Activated naive CD4-positive, alpha-beta T cell treated with anti-CD3 and anti-CD28 coated beads, Interleukin-2, amount 50 U/mL, for 72 hours (primary cell): ENCODE results near the gene FAU. TPM values are rescaled to one million over a fixed set of nuclear protein-coding genes. Genes with fewer than 3 reads are reported as not detected.

Source experiments
- ATAC-seq, 2 donors: fragments of 150-1000 bp; cut with Tn5 transposase; 2 replicates each; pipeline ENCODE4 v1.10.0; 2021; ENCODE audit warnings: mild to moderate bottlenecking in 2 of 2, moderate library complexity in 2 of 2
- DNase-seq, 2 donors: peaks; one replicate each; pipeline ENCODE4 v3.0.0; 2021 to 2022; ENCODE audit warnings: low spot score in 2 of 2
- H3K27ac Mint-ChIP-seq, 2 donors: one replicate each; pipeline ENCODE4 v1.8.0; 2022; ENCODE audit warnings: mild to moderate bottlenecking in 2 of 2, mixed read lengths in 2 of 2
- H3K36me3 Mint-ChIP-seq, 2 donors: one replicate each; pipeline ENCODE4 v1.8.0; 2022; ENCODE audit warnings: mixed read lengths in 2 of 2
- H3K9me3 Mint-ChIP-seq, 2 donors: one replicate each; pipeline ENCODE4 v1.8.0; 2022; ENCODE audit warnings: mixed read lengths in 2 of 2
- total RNA-seq, 2 donors: library from RNA; stranded (reverse); gene quantifications; one replicate each; pipeline ENCODE4 v1.2.3, GENCODE V29; 2022

Gene FAU
- 1,000 to 10,000 TPM in 1 of 2 donors, 100 to 1,000 TPM in 1; 983 to 1,040 TPM for total RNA-seq

GRCh38 chr11:65121865-65122696, at the start of gene FAU, which contains the start of gene MRPL49:
FAU (minus strand) TSS chr11:65122134; CDS start chr11:65121813, 321 bp downstream.
MRPL49 (plus strand) TSS chr11:65122321; CDS start chr11:65122347, 26 bp downstream.
- H3K9me3 Mint-ChIP-seq, result no peaks in the 10 kb centered on the region
- ATAC-seq, result peak; percentile 88 to 89
- DNase-seq, result peak; percentile 98
- H3K36me3 Mint-ChIP-seq, result peaks cover 31 to 34% of the 10 kb centered on the region in 2 donors
- H3K27ac Mint-ChIP-seq, result peak within 1 kb of the TSS; percentile 99 to 100

GRCh38 chr11:65170058-65170534, 48.2 kb upstream of the FAU start, which contains the start of gene SPDYC:
SPDYC (plus strand) TSS chr11:65170233; CDS start chr11:65171358, 1,125 bp downstream.
- Mint-ChIP-seq H3K36me3 (no peaks in the 10 kb centered on the region), H3K9me3 (no peaks in the 10 kb centered on the region)
- no peak for ATAC-seq

GRCh38 chr11:65169164-65169641, 47.3 kb upstream of the FAU start:
- H3K9me3 Mint-ChIP-seq, result no peaks in the 10 kb centered on the region
- DNase-seq (no peak), ATAC-seq (peak; percentile 43 to 72)
- peak overlapping the region; percentile 80 for H3K27ac Mint-ChIP-seq
- H3K36me3 Mint-ChIP-seq, result no peaks in the 10 kb centered on the region

More at GRCh38 chr11:65170058-65170534, 48.2 kb upstream of the FAU start, which contains the start of gene SPDYC:
- peak within 1 kb of the TSS; percentile 80 for H3K27ac Mint-ChIP-seq
- DNase-seq, result no peak

GRCh38 chr11:65167656-65168055, 45.7 kb upstream of the FAU start:
- Mint-ChIP-seq H3K27ac (no peak overlapping the region), H3K36me3 (no peaks in the 10 kb centered on the region), H3K9me3 (no peaks in the 10 kb centered on the region)
- ATAC-seq (no peak), DNase-seq (no peak)

GRCh38 chr11:65166893-65167292, 45.0 kb upstream of the FAU start:
- DNase-seq, result no peak
- H3K36me3 Mint-ChIP-seq, result no peaks in the 10 kb centered on the region
- H3K9me3 Mint-ChIP-seq, result no peaks in the 10 kb centered on the region

GRCh38 chr11:65165410-65166317, 43.7 kb upstream of the FAU start:
- ATAC-seq (no peak), DNase-seq (no peak)
- Mint-ChIP-seq H3K27ac (peak overlapping the region in 1 of 2 donors; percentile 25), H3K36me3 (no peaks in the 10 kb centered on the region), H3K9me3 (no peaks in the 10 kb centered on the region)

More at GRCh38 chr11:65166893-65167292, 45.0 kb upstream of the FAU start:
- no peak for ATAC-seq
- H3K27ac Mint-ChIP-seq, result no peak overlapping the region

- DNase-seq, result no peak
- Mint-ChIP-seq H3K9me3 (no peaks in the 10 kb centered on the region), H3K27ac (no peak overlapping the region), H3K36me3 (no peaks in the 10 kb centered on the region)
- no peak for ATAC-seq
These were observed 41.8 kb upstream of the FAU start for GRCh38 chr11:65163684-65164083.

GRCh38 chr11:65160643-65161042, 38.7 kb upstream of the FAU start:
- H3K9me3 Mint-ChIP-seq, result no peaks in the 10 kb centered on the region
- no peak for ATAC-seq

GRCh38 chr11:65159012-65159411, 37.1 kb upstream of the FAU start:
- H3K27ac Mint-ChIP-seq, result no peak overlapping the region
- no peaks in the 10 kb centered on the region for H3K36me3 Mint-ChIP-seq
- ATAC-seq, result no peak
- no peak for DNase-seq
- no peaks in the 10 kb centered on the region for H3K9me3 Mint-ChIP-seq

More at GRCh38 chr11:65160643-65161042, 38.7 kb upstream of the FAU start:
- H3K36me3 Mint-ChIP-seq, result no peaks in the 10 kb centered on the region
- DNase-seq, result no peak
- no peak overlapping the region for H3K27ac Mint-ChIP-seq

- H3K27ac Mint-ChIP-seq, result no peak overlapping the region
- no peaks in the 10 kb centered on the region for H3K9me3 Mint-ChIP-seq
- DNase-seq, result no peak
- no peaks in the 10 kb centered on the region for H3K36me3 Mint-ChIP-seq
- ATAC-seq, result no peak
These were observed 35.4 kb upstream of the FAU start for GRCh38 chr11:65157336-65157735.

GRCh38 chr11:65156926-65157325, 35.0 kb upstream of the FAU start:
- Mint-ChIP-seq H3K36me3 (no peaks in the 10 kb centered on the region), H3K9me3 (no peaks in the 10 kb centered on the region), H3K27ac (no peak overlapping the region)
- DNase-seq (no peak), ATAC-seq (no peak)

GRCh38 chr11:65156256-65156655, 34.3 kb upstream of the FAU start:
- Mint-ChIP-seq H3K27ac (no peak overlapping the region), H3K36me3 (no peaks in the 10 kb centered on the region)
- ATAC-seq, result no peak

GRCh38 chr11:65152122-65152521, 30.2 kb upstream of the FAU start:
- DNase-seq (no peak), ATAC-seq (no peak)
- Mint-ChIP-seq H3K27ac (peak overlapping the region in 1 of 2 donors; percentile 45), H3K9me3 (no peaks in the 10 kb centered on the region), H3K36me3 (no peaks in the 10 kb centered on the region)

More at GRCh38 chr11:65156256-65156655, 34.3 kb upstream of the FAU start:
- H3K9me3 Mint-ChIP-seq, result no peaks in the 10 kb centered on the region
- DNase-seq, result no peak

- DNase-seq (no peak), ATAC-seq (no peak)
- H3K27ac Mint-ChIP-seq, result no peak overlapping the region
- no peaks in the 10 kb centered on the region for H3K9me3 Mint-ChIP-seq
- H3K36me3 Mint-ChIP-seq, result no peaks in the 10 kb centered on the region
These were observed 29.5 kb upstream of the FAU start for GRCh38 chr11:65151331-65151899.

GRCh38 chr11:65150509-65151299, 28.8 kb upstream of the FAU start:
- ATAC-seq (peak; percentile 92 to 96), DNase-seq (peak in 1 of 2 donors; percentile 27)

More at GRCh38 chr11:65150509-65151299, 28.8 kb upstream of the FAU start:
- no peaks in the 10 kb centered on the region for H3K9me3 Mint-ChIP-seq
- H3K36me3 Mint-ChIP-seq, result no peaks in the 10 kb centered on the region
- H3K27ac Mint-ChIP-seq, result no peak overlapping the region
